H1 (cell line): ENCODE data around the gene PSPH. TPM values are rescaled to one million over a fixed set of nuclear protein-coding genes. Genes with fewer than 3 reads are reported as not detected.

Experiments
- CTCF ChIA-PET: fragments of 300-600 bp; sonication (Branson Sonifier 250); formaldehyde crosslinking; loops from one replicate; lab custom pipeline; 2021; ENCODE audit not compliant: partially characterized antibody; lab: Charles Lee
- POLR2A ChIA-PET: fragments of 300-600 bp; sonication (Branson Sonifier 250); formaldehyde crosslinking; loops from one replicate; lab custom pipeline; 2021; ENCODE audit warnings: inconsistent platforms; ENCODE audit not compliant: partially characterized antibody; lab: Charles Lee
- DNase-seq, 2 experiments: peaks; one replicate each; pipeline versions ENCODE4 v3.0.0 to v3.0.0-alpha.2; 2010 to 2022; ENCODE audit warnings: low spot score in 2 of 2, low read depth in 1 of 2, mixed read lengths in 1 of 2
- FAIRE-seq: peaks from 2 replicates; lab custom pipeline; 2011; peaks lifted over from hg19 to GRCh38; lab: Jason Lieb, UNC
- H2AFZ ChIP-seq: 2 replicates; pipeline ENCODE4 v1.8.1; 2012; ENCODE audit warnings: low read length, inconsistent platforms
- H2AK5ac ChIP-seq: 2 replicates; pipeline ENCODE4 v1.6.1; 2013; ENCODE audit warnings: low read depth, low read length
- H2BK120ac ChIP-seq: replicated peaks from 2 replicates; pipeline ENCODE3; 2013; ENCODE audit warnings: low read depth, low read length, inconsistent platforms
- H2BK12ac ChIP-seq: 2 replicates; pipeline ENCODE4 v1.6.1; 2013; ENCODE audit warnings: low read depth, low read length
- H2BK15ac ChIP-seq: 2 replicates; pipeline ENCODE4 v1.6.1; 2013; ENCODE audit warnings: low read length
- H2BK20ac ChIP-seq: 2 replicates; pipeline ENCODE4 v1.6.1; 2013; ENCODE audit warnings: low read length
- H2BK5ac ChIP-seq: 2 replicates; pipeline ENCODE4 v1.6.1; 2013; ENCODE audit warnings: low read depth, low read length
- H3K14ac ChIP-seq: 2 replicates; pipeline ENCODE4 v1.6.1; 2013; ENCODE audit warnings: inconsistent platforms; ENCODE audit not compliant: insufficient read length
- H3K18ac ChIP-seq: 2 replicates; pipeline ENCODE4 v1.6.1; 2013; ENCODE audit warnings: low read length; ENCODE audit errors: extremely low read depth
- H3K23ac ChIP-seq: 2 replicates; pipeline ENCODE4 v1.6.1; 2013; ENCODE audit warnings: inconsistent platforms; ENCODE audit not compliant: insufficient read length
- H3K23me2 ChIP-seq: 2 replicates; pipeline ENCODE4 v1.6.1; 2013; ENCODE audit warnings: low read depth, low read length
- H3K27ac ChIP-seq: 2 replicates; pipeline ENCODE4 v1.6.1; 2011; ENCODE audit warnings: low read depth, low read length, inconsistent platforms
- H3K27me3 ChIP-seq, 4 experiments: replicated peaks in 1 of 4; 1 replicate in 1 of 4; 2 replicates in 3 of 4; pipeline versions ENCODE4 v1.6.1 to v1.8.1; 2011 to 2013; ENCODE audit warnings: low read length in 3 of 4, mild to moderate bottlenecking in 3 of 4, inconsistent platforms in 2 of 4, mixed read lengths in 2 of 4, moderate library complexity in 1 of 4; ENCODE audit not compliant: control insufficient read depth in 3 of 4, insufficient read depth in 3 of 4; ENCODE audit errors: extremely low read depth in 1 of 4
- H3K36me3 ChIP-seq, 4 experiments: 2 replicates each; pipeline versions ENCODE4 v1.6.1 to v1.8.1; 2011 to 2013; ENCODE audit warnings: mild to moderate bottlenecking in 4 of 4, low read length in 3 of 4, moderate library complexity in 2 of 4, control low read depth in 1 of 4, inconsistent platforms in 1 of 4; ENCODE audit not compliant: insufficient read depth in 4 of 4, control insufficient read depth in 2 of 4
- H3K4ac ChIP-seq: replicated peaks from 2 replicates; pipeline ENCODE3; 2013; ENCODE audit warnings: low read length, low read depth, mixed read lengths, inconsistent platforms; ENCODE audit not compliant: insufficient read length
- H3K4me1 ChIP-seq, 4 experiments: replicated peaks in 1 of 4; 1 replicate in 1 of 4; 2 replicates in 3 of 4; pipeline versions ENCODE4 v1.6.1 to v1.8.1; 2011 to 2013; ENCODE audit warnings: low read length in 3 of 4, inconsistent platforms in 2 of 4, mixed read lengths in 1 of 4; ENCODE audit not compliant: insufficient read depth in 4 of 4, control insufficient read depth in 3 of 4
- H3K4me2 ChIP-seq, 2 experiments: 2 replicates each; pipeline versions ENCODE4 v1.6.1 to v1.8.1; 2011 to 2013; ENCODE audit warnings: low read depth in 2 of 2, low read length in 2 of 2, control low read depth in 1 of 2, inconsistent platforms in 1 of 2, mild to moderate bottlenecking in 1 of 2; ENCODE audit not compliant: insufficient read depth in 1 of 2
- H3K4me3 ChIP-seq, 4 experiments: fragments of 200-600, 300-600 bp in 1 of 4; sonication (generic), shearing (Covaris generic), sonication (Bioruptor Twin) in 1 of 4; 2 replicates each; pipeline versions ENCODE4 v1.5.1 to v1.8.1; 2011 to 2016; ENCODE audit warnings: low read length in 4 of 4, low read depth in 3 of 4, control low read depth in 2 of 4, inconsistent platforms in 2 of 4, mild to moderate bottlenecking in 2 of 4, mixed read lengths in 1 of 4, moderate library complexity in 1 of 4; ENCODE audit not compliant: insufficient read depth in 2 of 4; ENCODE audit errors: extremely low read depth in 1 of 4
- H3K56ac ChIP-seq: replicated peaks from 2 replicates; pipeline ENCODE3; 2013; ENCODE audit warnings: low read depth, mild to moderate bottlenecking, mixed read lengths, low read length, inconsistent platforms; ENCODE audit not compliant: insufficient read length
- H3K79me1 ChIP-seq: 2 replicates; pipeline ENCODE4 v1.6.1; 2013; ENCODE audit warnings: low read depth, low read length, control low read depth
- H3K79me2 ChIP-seq, 2 experiments: 2 replicates each; pipeline versions ENCODE4 v1.6.1 to v1.8.1; 2012 to 2013; ENCODE audit warnings: low read length in 2 of 2, mild to moderate bottlenecking in 2 of 2, inconsistent platforms in 1 of 2; ENCODE audit not compliant: insufficient read depth in 2 of 2, control insufficient read depth in 1 of 2
- H3K9ac ChIP-seq, 4 experiments: replicated peaks in 1 of 4; 1 replicate in 1 of 4; 2 replicates in 3 of 4; pipeline versions ENCODE4 v1.6.1 to v1.8.1; 2011 to 2013; ENCODE audit warnings: low read depth in 3 of 4, low read length in 3 of 4, control low read depth in 2 of 4, mild to moderate bottlenecking in 2 of 4, moderate library complexity in 2 of 4, inconsistent platforms in 1 of 4; ENCODE audit errors: extremely low read depth in 1 of 4
- H3K9me3 ChIP-seq, 2 experiments: 2 replicates each; pipeline versions ENCODE4 v1.6.1 to v1.8.1; 2012 to 2013; ENCODE audit warnings: mild to moderate bottlenecking in 2 of 2, moderate library complexity in 2 of 2, control low read depth in 1 of 2, inconsistent platforms in 1 of 2, low read depth in 1 of 2, low read length in 1 of 2, mixed read lengths in 1 of 2; ENCODE audit not compliant: insufficient read depth in 2 of 2
- H4K20me1 ChIP-seq, 2 experiments: replicated peaks in 1 of 2; 2 replicates each; pipeline versions ENCODE3 to v1.8.1; 2011 to 2013; ENCODE audit warnings: inconsistent platforms in 2 of 2, low read length in 2 of 2, mild to moderate bottlenecking in 1 of 2; ENCODE audit not compliant: insufficient read depth in 2 of 2, control insufficient read depth in 1 of 2
- H4K5ac ChIP-seq: 2 replicates; pipeline ENCODE4 v1.6.1; 2013; ENCODE audit warnings: low read length, low read depth, mixed read lengths, inconsistent platforms; ENCODE audit not compliant: insufficient read length
- H4K8ac ChIP-seq: 2 replicates; pipeline ENCODE4 v1.8.0; 2013; ENCODE audit warnings: mild to moderate bottlenecking, moderate library complexity, low read length, inconsistent platforms; ENCODE audit not compliant: insufficient read depth; ENCODE audit errors: extremely low read depth
- H4K91ac ChIP-seq: replicated peaks from 2 replicates; pipeline ENCODE3; 2013; ENCODE audit warnings: low read length, mixed read lengths, inconsistent platforms; ENCODE audit not compliant: insufficient read length
- BACH1 ChIP-seq: IDR thresholded peaks from 2 replicates; pipeline ENCODE4 v1.6.1; 2012; ENCODE audit warnings: low read length, improper control_type of control experiment
- BRCA1 ChIP-seq: IDR thresholded peaks from 2 replicates; pipeline ENCODE4 v1.6.1; 2012; ENCODE audit warnings: low read depth, low read length, improper control_type of control experiment
- CTCF ChIP-seq, 3 experiments: IDR thresholded peaks; 1 replicate in 2 of 3; 2 replicates in 1 of 3; pipeline versions ENCODE4 v1.5.1 to v1.6.1; 2011; ENCODE audit warnings: low read length in 3 of 3, mild to moderate bottlenecking in 3 of 3, inconsistent platforms in 2 of 3, low read depth in 1 of 3, moderate library complexity in 1 of 3; ENCODE audit not compliant: insufficient read depth in 1 of 3; ENCODE audit errors: control extremely low read depth in 1 of 3
- EZH2 ChIP-seq: fragments of 200-600 bp; sonication (generic); IDR thresholded peaks from 2 replicates; pipeline ENCODE4 v1.7.1; 2012; ENCODE audit warnings: low read depth, mild to moderate bottlenecking, moderate library complexity, low read length, inconsistent platforms; ENCODE audit not compliant: severe bottlenecking
- NANOG ChIP-seq: IDR thresholded peaks from 2 replicates; pipeline ENCODE4 v1.6.1; 2011; ENCODE audit warnings: low read length, low read depth, mild to moderate bottlenecking, inconsistent platforms; ENCODE audit not compliant: insufficient read depth, poor library complexity, severe bottlenecking
- SP2 ChIP-seq: IDR thresholded peaks from 2 replicates; pipeline ENCODE4 v1.6.1; 2012; ENCODE audit warnings: mild to moderate bottlenecking, low read length, inconsistent platforms
- WGBS, 2 experiments: shearing (Covaris generic) in 1 of 2; methylation state at CpG; one replicate each; pipeline versions ENCODE4 v1.1.6 to v1.1.7; 2013 to 2015; ENCODE audit warnings: low lambda C conversion rate in 2 of 2, mixed read lengths in 2 of 2, inconsistent platforms in 1 of 2, low coverage in 1 of 2, missing lambda C conversion rate in 1 of 2; ENCODE audit not compliant: insufficient replicate concordance in 2 of 2, insufficient coverage in 1 of 2, insufficient read length in 1 of 2; ENCODE audit errors: extremely low coverage in 1 of 2, missing lambda C conversion rate in 1 of 2; 5-methylcytosine and 5-hydroxymethylcytosine counted together
- polyA plus RNA-seq, 7 experiments: library from polyadenylated mRNA; depleted of rRNA in 3 of 7; stranded (reverse) in 5 of 7; unstranded in 2 of 7; fragments of >200 nt in 5 of 7; fragments of 200-250 nt in 2 of 7; gene quantifications; 1 replicate in 5 of 7; 2 replicates in 1 of 7; 4 replicates in 1 of 7; pipeline versions ENCODE4 v1.2.1 to v1.2.3, GENCODE V29; 2011 to 2013; ENCODE audit warnings: missing spikeins in 2 of 7, mixed read lengths in 2 of 7
- total RNA-seq: library from RNA; stranded (reverse); fragmentation: NEBNext Ultra II Directional; extraction: Animal tissue kit (Norgen Biotek cat#: 25700); gene quantifications from 2 replicates; pipeline ENCODE4 v1.2.1, GENCODE V29; 2021

Gene PSPH
- total and polyA plus RNA-seq, 2 of the 8 experiments (the other 6 are each of a cell fraction or from before 2014, with no cell fraction given), result 31.0 to 64.8 TPM

GRCh38 chr7:55970561-55970960 is 80.7 kb downstream of the PSPH start:
- Histone ChIP-seq H3K36me3 (no peaks in the 10 kb centered on the region), H3K18ac (no peak overlapping the region), H3K23ac (no peak overlapping the region), H3K79me2 (peaks cover 3 to 29% of the 10 kb centered on the region in 2 experiments; a peak in 3 of 4 replicates), H3K56ac (no peak overlapping the region), H3K27me3 (no peaks in the 10 kb centered on the region), H2AK5ac (no peak overlapping the region), H2AFZ (no peak overlapping the region), H2BK15ac (no peak overlapping the region), H3K4me3 (no peak overlapping the region), H3K23me2 (no peaks in the 10 kb centered on the region), H3K4me1 (peaks cover 0 to 5% (median 1%) of the 10 kb centered on the region in 4 experiments; a peak in 2 of 7 replicates), H4K20me1 (peaks cover 2 to 9% of the 10 kb centered on the region in 2 experiments), H3K79me1 (peaks cover 9% of the 10 kb centered on the region), H3K14ac (no peak overlapping the region), H3K27ac (no peak overlapping the region)
- POLR2A ChIA-PET, result interaction anchor here (0.6 to 1.4 kb wide), 3 partner anchors 10 to 76 kb away, joined by 3 to 7 read pairs (median 3); no protein-coding TSS in a partner anchor
- FAIRE-seq, result no peak
- no peak for TF ChIP-seq SP2
- TF ChIP-seq CTCF (IDR thresholded peaks at IDR 0.05; ENCODE audit: control extremely low read depth in 1 of 3, insufficient read depth in 1 of 3, low read depth in 1 of 3, low read length in 3 of 3), result peak in 1 of 3 experiments; percentile 7; a peak in 1 of 4 replicates
- no peak for TF ChIP-seq NANOG
- no peak for TF ChIP-seq EZH2
- no peak for TF ChIP-seq BACH1
- TF ChIP-seq BRCA1, result no peak
- TF ChIP-seq, all 59 proteins: peak for 1
- H3K9me3 ChIP-seq, result no peaks in the 10 kb centered on the region
- CTCF ChIA-PET, result no interaction called here
- no peak for DNase-seq
- H2BK12ac ChIP-seq, result no peak overlapping the region
- H4K91ac ChIP-seq, result no peak overlapping the region
- H4K8ac ChIP-seq, result no peak overlapping the region
- no peak overlapping the region for H2BK120ac ChIP-seq
- H2BK20ac ChIP-seq, result no peak overlapping the region
- WGBS, 2 experiments, result 79% methylated on average over 7 of the region's 7 CpGs; no CpG with 5 or more reads in 1 of the 2 experiments
- no peak overlapping the region for H4K5ac ChIP-seq
- no peak overlapping the region for H3K4ac ChIP-seq
- H3K4me2 ChIP-seq, result no peak overlapping the region
- no peak overlapping the region for H2BK5ac ChIP-seq
- no peak overlapping the region for H3K9ac ChIP-seq
